Liver (tissue), 3 donors: Measurements from ENCODE around the gene APBA1.

Experiments
- ATF3 ChIP-seq: IDR thresholded peaks from 2 replicates; pipeline ENCODE4 v1.6.1; 2016; ENCODE audit warnings: antibody characterized with exemption
- FOXA1 ChIP-seq: IDR thresholded peaks from 2 replicates; pipeline ENCODE4 v1.6.1; 2016; ENCODE audit warnings: antibody characterized with exemption
- GABPA ChIP-seq, 2 donors: IDR thresholded peaks in 1 of 2; conservative IDR thresholded peaks in 1 of 2; 2 replicates each; pipeline ENCODE4 v1.6.1; 2016; ENCODE audit warnings: antibody characterized with exemption in 2 of 2, mild to moderate bottlenecking in 1 of 2, moderate library complexity in 1 of 2
- JUND ChIP-seq, 2 donors: IDR thresholded peaks; 2 replicates each; pipeline ENCODE4 v1.6.1; 2016; ENCODE audit warnings: antibody characterized with exemption in 2 of 2
- RAD21 ChIP-seq, 2 donors: IDR thresholded peaks; 2 replicates each; pipeline ENCODE4 v1.6.1; 2016; ENCODE audit warnings: antibody characterized with exemption in 2 of 2, mild to moderate bottlenecking in 2 of 2
- RXRA ChIP-seq, 2 donors: IDR thresholded peaks; 2 replicates each; pipeline ENCODE4 v1.6.1; 2017 to 2018; ENCODE audit warnings: antibody characterized with exemption in 2 of 2, mild to moderate bottlenecking in 1 of 2
- TAF1 ChIP-seq: conservative IDR thresholded peaks from 2 replicates; pipeline ENCODE4 v1.6.1; 2016; ENCODE audit warnings: antibody characterized with exemption, mild to moderate bottlenecking
- YY1 ChIP-seq: IDR thresholded peaks from 2 replicates; pipeline ENCODE4 v1.6.1; 2016; ENCODE audit warnings: antibody characterized with exemption, mild to moderate bottlenecking
- TF ChIP-seq, protein P1 (sequence below): fragments of 150-350 bp; IDR thresholded peaks from 2 replicates; pipeline ENCODE4 v1.5.1; 2017; ENCODE audit warnings: improper control_type of control experiment, low read depth, low read length; ENCODE audit not compliant: missing input control
- TF ChIP-seq, protein P2 (sequence below): IDR thresholded peaks from 2 replicates; pipeline ENCODE4 v1.6.1; 2016; ENCODE audit warnings: antibody characterized with exemption
- TF ChIP-seq, protein P3 (sequence below): IDR thresholded peaks from 2 replicates; pipeline ENCODE4 v1.6.1; 2016; ENCODE audit warnings: antibody characterized with exemption, mild to moderate bottlenecking
- TF ChIP-seq, protein P4 (sequence below): IDR thresholded peaks from 2 replicates; pipeline ENCODE4 v1.6.1; 2016; ENCODE audit warnings: antibody characterized with exemption
- donor health status: healthy.
- donor health status: healthy.

DNA sequence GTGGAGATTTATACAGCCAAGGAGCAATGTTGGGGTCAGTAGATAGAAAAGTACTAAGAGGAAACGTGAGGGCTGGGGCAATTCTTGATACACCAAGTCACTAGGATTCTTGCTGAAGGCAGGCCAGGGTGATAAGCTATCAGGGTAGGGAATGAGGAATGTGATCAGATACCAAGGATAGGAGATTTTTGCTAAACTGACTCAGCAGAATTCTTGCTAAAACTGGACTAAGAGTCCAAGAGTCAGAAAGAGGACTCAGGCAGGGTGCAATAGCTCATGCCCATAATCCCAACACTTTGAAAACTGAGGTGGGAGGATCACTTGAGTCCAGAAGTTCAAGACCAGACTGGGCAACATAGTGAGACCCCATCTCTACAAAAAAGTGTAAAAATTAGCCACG is 275.4 kb downstream of the APBA1 start:
- TF ChIP-seq, protein P1, sequence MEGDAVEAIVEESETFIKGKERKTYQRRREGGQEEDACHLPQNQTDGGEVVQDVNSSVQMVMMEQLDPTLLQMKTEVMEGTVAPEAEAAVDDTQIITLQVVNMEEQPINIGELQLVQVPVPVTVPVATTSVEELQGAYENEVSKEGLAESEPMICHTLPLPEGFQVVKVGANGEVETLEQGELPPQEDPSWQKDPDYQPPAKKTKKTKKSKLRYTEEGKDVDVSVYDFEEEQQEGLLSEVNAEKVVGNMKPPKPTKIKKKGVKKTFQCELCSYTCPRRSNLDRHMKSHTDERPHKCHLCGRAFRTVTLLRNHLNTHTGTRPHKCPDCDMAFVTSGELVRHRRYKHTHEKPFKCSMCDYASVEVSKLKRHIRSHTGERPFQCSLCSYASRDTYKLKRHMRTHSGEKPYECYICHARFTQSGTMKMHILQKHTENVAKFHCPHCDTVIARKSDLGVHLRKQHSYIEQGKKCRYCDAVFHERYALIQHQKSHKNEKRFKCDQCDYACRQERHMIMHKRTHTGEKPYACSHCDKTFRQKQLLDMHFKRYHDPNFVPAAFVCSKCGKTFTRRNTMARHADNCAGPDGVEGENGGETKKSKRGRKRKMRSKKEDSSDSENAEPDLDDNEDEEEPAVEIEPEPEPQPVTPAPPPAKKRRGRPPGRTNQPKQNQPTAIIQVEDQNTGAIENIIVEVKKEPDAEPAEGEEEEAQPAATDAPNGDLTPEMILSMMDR, result no peak
- TF ChIP-seq FOXA1 (no peak), ATF3 (no peak), RAD21 (IDR thresholded peaks at IDR 0.05) (no peak), GABPA (IDR thresholded peaks at IDR 0.05 in 1 of 2, conservative IDR thresholded peaks at IDR 0.05 in 1 of 2) (no peak), TAF1 (no peak), JUND (IDR thresholded peaks at IDR 0.05) (no peak), RXRA (IDR thresholded peaks at IDR 0.05) (no peak), YY1 (no peak)
- TF ChIP-seq, protein P2, sequence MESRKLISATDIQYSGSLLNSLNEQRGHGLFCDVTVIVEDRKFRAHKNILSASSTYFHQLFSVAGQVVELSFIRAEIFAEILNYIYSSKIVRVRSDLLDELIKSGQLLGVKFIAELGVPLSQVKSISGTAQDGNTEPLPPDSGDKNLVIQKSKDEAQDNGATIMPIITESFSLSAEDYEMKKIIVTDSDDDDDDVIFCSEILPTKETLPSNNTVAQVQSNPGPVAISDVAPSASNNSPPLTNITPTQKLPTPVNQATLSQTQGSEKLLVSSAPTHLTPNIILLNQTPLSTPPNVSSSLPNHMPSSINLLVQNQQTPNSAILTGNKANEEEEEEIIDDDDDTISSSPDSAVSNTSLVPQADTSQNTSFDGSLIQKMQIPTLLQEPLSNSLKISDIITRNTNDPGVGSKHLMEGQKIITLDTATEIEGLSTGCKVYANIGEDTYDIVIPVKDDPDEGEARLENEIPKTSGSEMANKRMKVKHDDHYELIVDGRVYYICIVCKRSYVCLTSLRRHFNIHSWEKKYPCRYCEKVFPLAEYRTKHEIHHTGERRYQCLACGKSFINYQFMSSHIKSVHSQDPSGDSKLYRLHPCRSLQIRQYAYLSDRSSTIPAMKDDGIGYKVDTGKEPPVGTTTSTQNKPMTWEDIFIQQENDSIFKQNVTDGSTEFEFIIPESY, result no peak
- TF ChIP-seq, protein P3, sequence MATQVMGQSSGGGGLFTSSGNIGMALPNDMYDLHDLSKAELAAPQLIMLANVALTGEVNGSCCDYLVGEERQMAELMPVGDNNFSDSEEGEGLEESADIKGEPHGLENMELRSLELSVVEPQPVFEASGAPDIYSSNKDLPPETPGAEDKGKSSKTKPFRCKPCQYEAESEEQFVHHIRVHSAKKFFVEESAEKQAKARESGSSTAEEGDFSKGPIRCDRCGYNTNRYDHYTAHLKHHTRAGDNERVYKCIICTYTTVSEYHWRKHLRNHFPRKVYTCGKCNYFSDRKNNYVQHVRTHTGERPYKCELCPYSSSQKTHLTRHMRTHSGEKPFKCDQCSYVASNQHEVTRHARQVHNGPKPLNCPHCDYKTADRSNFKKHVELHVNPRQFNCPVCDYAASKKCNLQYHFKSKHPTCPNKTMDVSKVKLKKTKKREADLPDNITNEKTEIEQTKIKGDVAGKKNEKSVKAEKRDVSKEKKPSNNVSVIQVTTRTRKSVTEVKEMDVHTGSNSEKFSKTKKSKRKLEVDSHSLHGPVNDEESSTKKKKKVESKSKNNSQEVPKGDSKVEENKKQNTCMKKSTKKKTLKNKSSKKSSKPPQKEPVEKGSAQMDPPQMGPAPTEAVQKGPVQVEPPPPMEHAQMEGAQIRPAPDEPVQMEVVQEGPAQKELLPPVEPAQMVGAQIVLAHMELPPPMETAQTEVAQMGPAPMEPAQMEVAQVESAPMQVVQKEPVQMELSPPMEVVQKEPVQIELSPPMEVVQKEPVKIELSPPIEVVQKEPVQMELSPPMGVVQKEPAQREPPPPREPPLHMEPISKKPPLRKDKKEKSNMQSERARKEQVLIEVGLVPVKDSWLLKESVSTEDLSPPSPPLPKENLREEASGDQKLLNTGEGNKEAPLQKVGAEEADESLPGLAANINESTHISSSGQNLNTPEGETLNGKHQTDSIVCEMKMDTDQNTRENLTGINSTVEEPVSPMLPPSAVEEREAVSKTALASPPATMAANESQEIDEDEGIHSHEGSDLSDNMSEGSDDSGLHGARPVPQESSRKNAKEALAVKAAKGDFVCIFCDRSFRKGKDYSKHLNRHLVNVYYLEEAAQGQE, result no peak
- TF ChIP-seq, protein P4, sequence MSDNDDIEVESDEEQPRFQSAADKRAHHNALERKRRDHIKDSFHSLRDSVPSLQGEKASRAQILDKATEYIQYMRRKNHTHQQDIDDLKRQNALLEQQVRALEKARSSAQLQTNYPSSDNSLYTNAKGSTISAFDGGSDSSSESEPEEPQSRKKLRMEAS, result no peak
